Lung (tissue), 12 donors: ENCODE measurements around the gene DPT. TPM values are rescaled to one million over a fixed set of nuclear protein-coding genes. Genes with fewer than 3 reads are reported as not detected.

Experiments used
- ATAC-seq: fragments of 200-7000 bp; cut with Tn5 transposase; one replicate; pipeline ENCODE4 v1.9.1; 2020; ENCODE audit warnings: moderate number of reproducible peaks; ENCODE audit not compliant: insufficient read depth, low FRiP score
- DNase-seq, 3 donors: peaks; one replicate each; pipeline ENCODE4 v3.0.0-alpha.2; 2013 to 2017
- H3K27ac ChIP-seq, 2 donors: one replicate each; pipeline ENCODE4 v1.5.1; 2013; ENCODE audit warnings: mild to moderate bottlenecking in 2 of 2, moderate library complexity in 2 of 2, control low read depth in 1 of 2, inconsistent platforms in 1 of 2, low read depth in 1 of 2, low read length in 1 of 2
- H3K27me3 ChIP-seq, 3 donors: one replicate each; pipeline ENCODE4 v1.5.1; 2013; ENCODE audit warnings: low read length in 2 of 3; ENCODE audit not compliant: control insufficient read depth in 3 of 3, insufficient read depth in 3 of 3
- H3K36me3 ChIP-seq, 4 donors: one replicate each; pipeline ENCODE4 v1.5.1; 2013; ENCODE audit warnings: low read length in 4 of 4, mild to moderate bottlenecking in 1 of 4, moderate library complexity in 1 of 4; ENCODE audit not compliant: control insufficient read depth in 4 of 4, insufficient read depth in 4 of 4
- H3K4me1 ChIP-seq, 5 donors: one replicate each; pipeline ENCODE4 v1.5.1; 2013; ENCODE audit warnings: low read length in 5 of 5, mild to moderate bottlenecking in 2 of 5, moderate library complexity in 1 of 5; ENCODE audit not compliant: control insufficient read depth in 5 of 5, insufficient read depth in 5 of 5
- H3K4me3 ChIP-seq: one replicate; pipeline ENCODE4 v1.5.1; 2013; ENCODE audit warnings: mild to moderate bottlenecking, control low read depth, moderate library complexity
- H3K9ac ChIP-seq, 2 donors: one replicate each; pipeline ENCODE4 v1.5.1; 2013; ENCODE audit warnings: low read length in 2 of 2, control low read depth in 1 of 2; ENCODE audit not compliant: insufficient read depth in 1 of 2
- H3K9me3 ChIP-seq, 4 donors: one replicate each; pipeline ENCODE4 v1.5.1; 2013; ENCODE audit warnings: low read length in 3 of 4, mild to moderate bottlenecking in 1 of 4, moderate library complexity in 1 of 4; ENCODE audit not compliant: control insufficient read depth in 4 of 4, insufficient read depth in 3 of 4
- WGBS, 2 donors: extraction: QIAGEN DNeasy Blood & Tissue Kit; methylation state at CpG; one replicate each; pipeline ENCODE4 v1.1.7; 2013; 5-methylcytosine and 5-hydroxymethylcytosine counted together
- polyA plus RNA-seq, 2 donors: library from polyadenylated mRNA; stranded (reverse); fragments of 200-250 nt; gene quantifications; one replicate each; pipeline ENCODE4 v1.2.1, GENCODE V29; 2013
- total RNA-seq, 2 donors: library from RNA; depleted of rRNA in 1 of 2; stranded (reverse); fragments of >200 nt in 1 of 2; gene quantifications; one replicate each; pipeline ENCODE4 v1.2.1, GENCODE V29; 2014 to 2021
- TF ChIP-seq, protein P1 (sequence below): IDR thresholded peaks from 2 replicates; pipeline ENCODE4 v1.5.1; 2012; ENCODE audit warnings: mild to moderate bottlenecking; ENCODE audit errors: control extremely low read depth, extremely low read depth
- donor health status: control.
- donor health status: control.
- donor health status: Bipolar disorder and iron deficiency.
- donor health status: healthy.
- donor health status: DM: yes; HTN: yes; CAD: no.

Gene DPT
- total and polyA plus RNA-seq, 4 donors, result 3.9 to 9.5 (median 6.4) TPM

GRCh38 chr1:168714012-168714411 is 15.0 kb downstream of the DPT start:
- no peak overlapping the region for H3K27ac ChIP-seq
- H3K36me3 ChIP-seq, result no peaks in the 10 kb centered on the region
- peaks cover 0 to 11% (median 3%) of the 10 kb centered on the region in 5 donors for H3K4me1 ChIP-seq
- H3K9ac ChIP-seq, result no peak overlapping the region
- DNase-seq, result no peak
- no peak for ATAC-seq
- no peak overlapping the region for H3K4me3 ChIP-seq
- TF ChIP-seq, protein P1, sequence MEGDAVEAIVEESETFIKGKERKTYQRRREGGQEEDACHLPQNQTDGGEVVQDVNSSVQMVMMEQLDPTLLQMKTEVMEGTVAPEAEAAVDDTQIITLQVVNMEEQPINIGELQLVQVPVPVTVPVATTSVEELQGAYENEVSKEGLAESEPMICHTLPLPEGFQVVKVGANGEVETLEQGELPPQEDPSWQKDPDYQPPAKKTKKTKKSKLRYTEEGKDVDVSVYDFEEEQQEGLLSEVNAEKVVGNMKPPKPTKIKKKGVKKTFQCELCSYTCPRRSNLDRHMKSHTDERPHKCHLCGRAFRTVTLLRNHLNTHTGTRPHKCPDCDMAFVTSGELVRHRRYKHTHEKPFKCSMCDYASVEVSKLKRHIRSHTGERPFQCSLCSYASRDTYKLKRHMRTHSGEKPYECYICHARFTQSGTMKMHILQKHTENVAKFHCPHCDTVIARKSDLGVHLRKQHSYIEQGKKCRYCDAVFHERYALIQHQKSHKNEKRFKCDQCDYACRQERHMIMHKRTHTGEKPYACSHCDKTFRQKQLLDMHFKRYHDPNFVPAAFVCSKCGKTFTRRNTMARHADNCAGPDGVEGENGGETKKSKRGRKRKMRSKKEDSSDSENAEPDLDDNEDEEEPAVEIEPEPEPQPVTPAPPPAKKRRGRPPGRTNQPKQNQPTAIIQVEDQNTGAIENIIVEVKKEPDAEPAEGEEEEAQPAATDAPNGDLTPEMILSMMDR, result no peak
- H3K27me3 ChIP-seq, result no peaks in the 10 kb centered on the region
- WGBS, 2 donors, result 92 to 96% methylated on average over 8 of the region's 8 CpGs
- no peaks in the 10 kb centered on the region for H3K9me3 ChIP-seq

DNA sequence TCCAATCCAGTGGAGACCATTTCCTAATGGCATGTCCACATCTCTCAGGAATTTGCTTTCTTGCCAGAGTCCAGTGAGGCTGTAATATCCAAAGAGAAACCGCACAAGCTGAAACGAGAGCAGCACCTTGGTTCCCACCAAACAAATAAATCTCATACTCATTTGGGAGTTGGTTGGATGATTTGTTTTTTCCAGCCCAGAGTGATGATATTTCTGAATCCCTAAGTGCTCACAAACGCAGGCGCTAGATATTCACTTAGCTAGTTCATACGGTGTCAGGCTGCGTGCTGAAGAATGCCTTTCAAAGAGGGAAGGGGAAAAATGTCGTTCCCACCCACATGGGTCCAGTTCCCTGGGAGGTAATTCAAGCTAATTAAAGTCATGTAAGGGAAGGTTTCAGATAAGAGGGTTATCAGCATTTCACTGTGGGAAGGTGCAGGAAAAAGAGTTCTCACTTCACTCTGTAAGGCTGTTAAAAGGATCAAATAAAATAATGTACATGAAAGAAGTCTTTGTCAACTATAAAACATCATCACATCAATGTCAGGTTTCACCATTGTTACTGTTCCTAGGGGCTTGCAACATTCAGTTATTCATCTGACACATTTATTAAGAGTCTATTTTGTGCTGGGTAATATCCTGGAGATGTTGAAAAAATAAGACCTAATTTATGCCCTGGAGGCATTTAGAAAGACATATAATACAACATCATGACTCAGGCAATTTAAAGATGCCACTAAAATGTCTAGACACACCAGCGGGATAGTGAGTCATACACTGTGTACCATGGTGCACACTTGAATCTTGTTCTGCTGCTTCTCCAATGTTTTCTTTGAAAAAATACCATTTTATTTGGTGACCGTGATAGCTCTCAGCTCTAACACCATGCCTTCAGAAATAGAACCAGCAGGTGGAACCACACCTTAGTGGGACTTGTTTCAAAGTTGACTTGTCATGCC is 19.3 kb downstream of the DPT start:
- TF ChIP-seq, protein P1, result no peak
- ATAC-seq, result no peak
- Histone ChIP-seq H3K9me3 (no peaks in the 10 kb centered on the region), H3K4me3 (no peak overlapping the region), H3K27ac (peak overlapping the region in 1 of 2 donors; percentile 48), H3K9ac (no peak overlapping the region), H3K36me3 (no peaks in the 10 kb centered on the region), H3K4me1 (peaks cover 0 to 7% (median 0%) of the 10 kb centered on the region in 5 donors), H3K27me3 (no peaks in the 10 kb centered on the region)
- 62 to 68% methylated on average over 9 of the region's 9 CpGs for WGBS, 2 donors
- peak in 2 of 3 donors; percentile 51 to 55 for DNase-seq

- Histone ChIP-seq H3K4me3 (no peak overlapping the region), H3K27me3 (no peaks in the 10 kb centered on the region), H3K9me3 (no peaks in the 10 kb centered on the region), H3K9ac (no peak overlapping the region), H3K36me3 (no peaks in the 10 kb centered on the region), H3K27ac (no peak overlapping the region), H3K4me1 (peaks cover 0 to 7% (median 0%) of the 10 kb centered on the region in 5 donors)
- DNase-seq (no peak), ATAC-seq (no peak)
- 80 to 89% methylated on average over 1 of the region's 1 CpG for WGBS, 2 donors
- TF ChIP-seq, protein P1, result no peak
These were observed 20.2 kb downstream of the DPT start for GRCh38 chr1:168708698-168709404.
